T-helper 1 cell treated with Interleukin-12 subunit alpha and Interleukin-12 subunit beta and Interleukin-4 antibody, amounts not matched to agents 30 μg/mL and 1 μg/mL, for 36 hours (primary cell): ENCODE measurements around the gene RNF175.
A peak's percentile ranks its signal among the peaks of the same experiment; 100 is the strongest.
"Not testable (repeated sequence)": the region's sequence is repeated elsewhere in the genome, so short reads cannot be mapped to it uniquely, and the experiment has no call there.

Experiments used
- H3K27ac Mint-ChIP-seq: one replicate; pipeline ENCODE4 v1.8.0; 2021; ENCODE audit warnings: mild to moderate bottlenecking, mixed read lengths
- H3K27me3 Mint-ChIP-seq: one replicate; pipeline ENCODE4 v1.8.0; 2021; ENCODE audit warnings: low read depth, mixed read lengths
- H3K36me3 Mint-ChIP-seq: one replicate; pipeline ENCODE4 v1.8.0; 2021; ENCODE audit warnings: low read depth, mixed read lengths
- H3K4me1 Mint-ChIP-seq: one replicate; pipeline ENCODE4 v1.8.0; 2021; ENCODE audit warnings: low read depth, mixed read lengths
- H3K4me3 Mint-ChIP-seq: one replicate; pipeline ENCODE4 v1.8.0; 2021; ENCODE audit warnings: mild to moderate bottlenecking, moderate library complexity, mixed read lengths
- H3K9me3 Mint-ChIP-seq: one replicate; pipeline ENCODE4 v1.8.0; 2021; ENCODE audit warnings: mixed read lengths

The RNF175 gene

GRCh38 chr4:153710681-153711080 lies 49.1 kb downstream of the RNF175 start:
- peaks cover 13% of the 10 kb centered on the region for H3K4me1 Mint-ChIP-seq
- H3K27ac Mint-ChIP-seq: no peak overlapping the region
- no peaks in the 10 kb centered on the region for H3K9me3 Mint-ChIP-seq
- peaks cover 13% of the 10 kb centered on the region for H3K27me3 Mint-ChIP-seq
- H3K36me3 Mint-ChIP-seq: no peaks in the 10 kb centered on the region
- H3K4me3 Mint-ChIP-seq: no peak overlapping the region

GRCh38 chr4:153706519-153706918 lies 53.3 kb downstream of the RNF175 start:
- Mint-ChIP-seq H3K4me1 (peaks cover 9% of the 10 kb centered on the region), H3K4me3 (peak overlapping the region; percentile 36), H3K36me3 (no peaks in the 10 kb centered on the region), H3K9me3 (no peaks in the 10 kb centered on the region), H3K27me3 (peaks cover 7% of the 10 kb centered on the region), H3K27ac (peak overlapping the region; percentile 73)

DNA sequence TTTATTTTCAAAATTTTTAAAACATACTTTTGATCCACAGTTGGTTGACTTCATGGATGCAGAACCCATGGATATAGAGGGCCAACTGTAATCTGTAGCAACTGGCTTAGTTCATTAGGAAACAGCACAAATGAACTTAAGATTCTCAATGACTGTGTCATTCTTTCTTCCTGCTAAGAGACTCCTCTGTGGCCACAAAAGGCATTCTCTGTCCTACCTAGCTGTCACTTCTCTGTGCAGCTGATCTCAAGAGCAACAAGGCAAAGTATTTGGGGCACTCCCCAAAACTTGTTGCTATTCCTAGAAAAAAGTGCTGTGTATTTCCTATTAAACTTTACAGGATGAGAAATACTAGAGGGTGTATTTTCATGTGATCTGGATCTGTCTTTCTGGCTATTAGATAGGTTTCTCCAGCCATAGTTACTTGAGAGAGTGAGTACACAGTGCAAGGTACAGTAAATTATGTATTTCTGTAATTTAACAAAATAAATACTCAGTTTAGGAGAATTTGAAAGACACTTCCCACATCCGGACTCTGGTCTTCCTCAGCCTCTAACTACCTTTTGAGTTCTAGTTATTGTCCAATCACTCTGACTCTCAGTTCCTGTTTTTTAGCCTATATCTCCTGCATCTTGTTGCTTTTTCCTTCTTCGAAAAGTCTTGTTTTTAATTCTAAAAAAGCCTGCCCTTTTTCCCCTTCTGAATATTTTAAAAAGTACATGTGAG lies 53.9 kb downstream of the RNF175 start:
- Mint-ChIP-seq H3K36me3 (no peaks in the 10 kb centered on the region), H3K27ac (peak overlapping the region; percentile 77), H3K4me3 (peak overlapping the region; percentile 40), H3K9me3 (no peaks in the 10 kb centered on the region), H3K27me3 (peaks cover 7% of the 10 kb centered on the region), H3K4me1 (peaks cover 9% of the 10 kb centered on the region)

DNA sequence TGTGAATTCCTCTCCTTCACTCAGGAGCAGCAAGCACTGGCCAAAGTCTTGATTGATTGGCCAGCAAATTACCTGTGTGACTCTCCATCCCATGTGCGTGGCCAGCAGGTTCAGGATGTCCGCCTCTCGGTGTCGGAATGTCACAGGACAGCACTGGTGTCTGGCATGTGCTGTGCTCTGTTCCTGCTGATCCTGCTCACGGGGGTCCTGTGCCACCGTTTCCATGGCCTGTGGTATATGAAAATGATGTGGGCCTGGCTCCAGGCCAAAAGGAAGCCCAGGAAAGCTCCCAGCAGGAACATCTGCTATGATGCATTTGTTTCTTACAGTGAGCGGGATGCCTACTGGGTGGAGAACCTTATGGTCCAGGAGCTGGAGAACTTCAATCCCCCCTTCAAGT lies 55.3 kb downstream of the RNF175 start:
- Mint-ChIP-seq H3K4me1 (peaks cover 9% of the 10 kb centered on the region), H3K36me3 (no peaks in the 10 kb centered on the region), H3K9me3 (no peaks in the 10 kb centered on the region), H3K4me3 (no peak overlapping the region), H3K27me3 (peaks cover 3% of the 10 kb centered on the region), H3K27ac (no peak overlapping the region)

DNA sequence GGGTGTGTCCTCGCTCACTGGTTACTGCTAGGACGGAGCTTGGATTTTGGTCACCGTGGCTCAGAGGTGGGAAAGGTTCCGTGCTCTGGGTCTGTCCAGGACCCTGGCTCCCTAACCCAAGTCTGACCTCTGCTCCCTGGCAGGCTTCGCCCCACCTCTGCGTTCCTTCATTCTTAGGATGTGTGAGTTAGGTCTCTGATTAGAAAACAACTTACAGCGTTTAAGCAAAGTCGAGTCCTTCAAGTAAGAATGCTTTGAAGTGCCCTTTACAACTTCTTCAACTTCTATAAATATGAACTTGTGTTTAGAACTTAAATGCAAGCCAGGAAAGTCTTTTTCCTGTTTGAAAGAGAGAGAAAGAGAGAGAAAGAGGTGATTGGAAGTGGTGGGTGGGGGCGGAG lies 74.9 kb downstream of the RNF175 start:
- H3K4me3 Mint-ChIP-seq: peak overlapping the region; percentile 78
- H3K36me3 Mint-ChIP-seq: peaks cover 14% of the 10 kb centered on the region
- no peak overlapping the region for H3K27ac Mint-ChIP-seq
- peaks cover 11% of the 10 kb centered on the region for H3K4me1 Mint-ChIP-seq
- H3K9me3 Mint-ChIP-seq: peaks cover 26% of the 10 kb centered on the region
- peaks cover 38% of the 10 kb centered on the region for H3K27me3 Mint-ChIP-seq

- Mint-ChIP-seq H3K36me3 (peaks cover 8% of the 10 kb centered on the region), H3K27ac (no peak within 1 kb of the TSS), H3K9me3 (peaks cover 20% of the 10 kb centered on the region), H3K27me3 (peaks cover 38% of the 10 kb centered on the region), H3K4me1 (peaks cover 11% of the 10 kb centered on the region), H3K4me3 (peak within 1 kb of the TSS; percentile 78)
These were observed 75.4 kb downstream of the RNF175 start, which contains the start of gene TLR2 for GRCh38 chr4:153684182-153684970. TSS of gene TLR2 (plus strand) at chr4:153684280. CDS start at chr4:153702908, 18,628 bp downstream.

GRCh38 chr4:153683763-153684181 lies 76.1 kb downstream of the RNF175 start:
- Mint-ChIP-seq H3K4me1 (peaks cover 11% of the 10 kb centered on the region), H3K4me3 (peak overlapping the region; percentile 67), H3K27ac (no peak overlapping the region), H3K27me3 (peaks cover 42% of the 10 kb centered on the region), H3K36me3 (peaks cover 4% of the 10 kb centered on the region), H3K9me3 (peaks cover 14% of the 10 kb centered on the region)

DNA sequence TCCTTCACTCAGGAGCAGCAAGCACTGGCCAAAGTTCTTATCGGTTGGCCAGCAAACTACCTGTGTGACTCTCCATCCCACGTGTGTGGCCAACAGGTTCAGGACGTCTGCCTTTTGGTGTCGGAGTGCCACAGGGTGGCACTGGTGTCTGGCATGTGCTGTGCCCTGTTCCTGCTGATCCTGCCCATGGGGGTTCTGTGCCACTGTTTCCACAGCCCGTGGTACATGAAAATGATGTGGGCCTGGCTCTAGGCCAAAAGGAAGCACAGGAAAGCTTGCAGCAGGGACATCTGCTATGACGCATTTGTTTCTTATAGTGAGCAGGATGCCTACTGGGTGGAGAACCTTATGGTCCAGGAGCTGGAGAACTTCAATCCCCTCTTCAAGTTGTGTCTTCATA lies 80.3 kb downstream of the RNF175 start:
- H3K4me3 Mint-ChIP-seq: no peak overlapping the region
- no peak overlapping the region for H3K27ac Mint-ChIP-seq
- H3K9me3 Mint-ChIP-seq: peaks cover 20% of the 10 kb centered on the region
- H3K4me1 Mint-ChIP-seq: peaks cover 5% of the 10 kb centered on the region
- peaks cover 57% of the 10 kb centered on the region for H3K27me3 Mint-ChIP-seq
- H3K36me3 Mint-ChIP-seq: no peaks in the 10 kb centered on the region

DNA sequence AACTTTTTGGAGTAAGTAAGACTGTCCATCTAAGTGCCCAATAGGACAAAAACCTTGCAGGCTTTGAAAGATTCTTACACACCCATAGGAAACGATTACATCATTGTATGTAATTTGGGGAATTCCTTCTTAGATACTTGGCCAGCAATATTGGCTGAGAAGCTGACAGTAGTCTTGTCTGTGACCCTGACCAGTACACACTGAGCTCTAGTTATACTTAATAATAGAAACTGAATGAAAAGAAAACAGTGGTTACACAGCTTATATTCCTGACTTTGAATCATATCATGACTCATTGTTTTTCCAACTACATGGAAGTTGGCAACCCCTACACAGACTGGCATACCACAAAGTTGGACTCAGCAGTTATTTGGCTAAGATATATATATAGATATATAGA lies 82.8 kb downstream of the RNF175 start:
- Mint-ChIP-seq H3K9me3 (peaks cover 27% of the 10 kb centered on the region), H3K27me3 (peaks cover 51% of the 10 kb centered on the region), H3K4me3 (no peak overlapping the region), H3K4me1 (no peaks in the 10 kb centered on the region), H3K27ac (no peak overlapping the region), H3K36me3 (no peaks in the 10 kb centered on the region)

GRCh38 chr4:153676486-153676885 lies 83.3 kb downstream of the RNF175 start:
- no peaks in the 10 kb centered on the region for H3K36me3 Mint-ChIP-seq
- H3K4me3 Mint-ChIP-seq: no peak overlapping the region
- peaks cover 27% of the 10 kb centered on the region for H3K9me3 Mint-ChIP-seq
- H3K27me3 Mint-ChIP-seq: peaks cover 50% of the 10 kb centered on the region
- H3K27ac Mint-ChIP-seq: no peak overlapping the region
- H3K4me1 Mint-ChIP-seq: no peaks in the 10 kb centered on the region

DNA sequence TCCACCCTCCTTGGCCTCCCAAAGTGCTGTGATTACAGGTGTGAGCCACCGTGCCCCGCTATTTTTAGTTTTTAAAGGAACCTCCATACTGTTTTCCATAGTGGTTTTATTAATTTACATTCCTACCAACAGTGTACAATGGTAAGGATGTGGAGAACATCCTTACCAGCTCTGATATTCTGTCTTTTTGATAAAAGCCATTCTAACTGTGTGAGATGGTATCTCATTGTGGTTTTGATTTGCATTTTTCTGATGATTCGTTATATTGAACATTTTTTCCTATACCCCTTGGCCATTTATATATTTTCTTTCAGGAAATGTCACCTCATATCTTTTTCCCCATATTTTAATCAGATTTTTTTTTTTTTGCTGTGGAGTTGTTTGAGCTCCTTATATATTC lies 90.0 kb downstream of the RNF175 start:
- H3K4me3 Mint-ChIP-seq: no peak overlapping the region
- peaks cover 46% of the 10 kb centered on the region for H3K27me3 Mint-ChIP-seq
- no peaks in the 10 kb centered on the region for H3K4me1 Mint-ChIP-seq
- no peak overlapping the region for H3K27ac Mint-ChIP-seq
- peaks cover 10% of the 10 kb centered on the region for H3K9me3 Mint-ChIP-seq
- no peaks in the 10 kb centered on the region for H3K36me3 Mint-ChIP-seq

DNA sequence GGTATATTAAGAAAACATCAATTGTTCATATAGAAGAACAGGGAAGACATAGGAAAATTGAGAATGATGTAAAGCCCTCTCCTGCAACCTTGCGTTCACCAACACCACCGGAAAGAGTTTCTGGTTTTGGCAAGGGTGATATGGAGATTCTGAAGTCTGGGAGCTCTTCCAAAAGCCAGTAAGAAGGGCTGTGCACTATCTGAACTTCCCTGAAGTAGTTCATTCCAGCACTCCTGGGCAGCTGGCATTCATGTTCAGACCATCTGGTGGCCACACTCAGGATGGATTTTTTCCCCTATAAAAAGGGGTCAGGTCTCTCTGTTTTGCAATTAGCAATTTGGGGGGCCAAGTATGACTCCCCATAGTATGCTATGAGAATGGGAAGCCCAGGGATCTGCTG lies 91.2 kb downstream of the RNF175 start:
- H3K36me3 Mint-ChIP-seq: no peaks in the 10 kb centered on the region
- H3K4me1 Mint-ChIP-seq: no peaks in the 10 kb centered on the region
- H3K27me3 Mint-ChIP-seq: peaks cover 35% of the 10 kb centered on the region
- no peak overlapping the region for H3K4me3 Mint-ChIP-seq
- peaks cover under 1% of the 10 kb centered on the region for H3K9me3 Mint-ChIP-seq
- H3K27ac Mint-ChIP-seq: no peak overlapping the region

- peaks cover 27% of the 10 kb centered on the region for H3K27me3 Mint-ChIP-seq
- H3K9me3 Mint-ChIP-seq, H3K4me1 Mint-ChIP-seq, H3K36me3 Mint-ChIP-seq, H3K4me3 Mint-ChIP-seq, H3K27ac Mint-ChIP-seq: not testable (repeated sequence)
These were observed 93.3 kb downstream of the RNF175 start for GRCh38 chr4:153666505-153666904.

DNA sequence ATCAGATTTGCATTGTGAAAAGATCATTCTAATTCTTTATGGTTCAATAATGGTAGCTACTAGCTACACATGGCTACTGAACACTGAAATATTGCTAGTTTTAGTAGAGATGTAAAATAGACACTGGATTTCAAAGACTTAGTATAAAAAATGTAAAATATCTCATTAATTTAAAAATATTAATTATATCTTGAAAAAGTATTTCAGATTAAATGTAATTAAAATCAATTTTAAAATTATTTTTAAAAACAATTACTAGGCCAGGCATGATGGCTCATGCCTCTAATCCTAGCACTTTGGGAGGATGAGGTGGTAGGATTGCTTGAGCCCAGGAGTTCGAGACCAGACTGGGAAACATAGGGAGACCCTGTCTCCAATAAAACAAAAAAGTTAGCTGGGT lies 96.2 kb downstream of the RNF175 start:
- H3K27me3 Mint-ChIP-seq: peaks cover 14% of the 10 kb centered on the region
- H3K4me3 Mint-ChIP-seq: no peak overlapping the region
- H3K36me3 Mint-ChIP-seq: peaks cover 5% of the 10 kb centered on the region
- H3K4me1 Mint-ChIP-seq: no peaks in the 10 kb centered on the region
- H3K9me3 Mint-ChIP-seq: peaks cover 7% of the 10 kb centered on the region
- no peak overlapping the region for H3K27ac Mint-ChIP-seq

DNA sequence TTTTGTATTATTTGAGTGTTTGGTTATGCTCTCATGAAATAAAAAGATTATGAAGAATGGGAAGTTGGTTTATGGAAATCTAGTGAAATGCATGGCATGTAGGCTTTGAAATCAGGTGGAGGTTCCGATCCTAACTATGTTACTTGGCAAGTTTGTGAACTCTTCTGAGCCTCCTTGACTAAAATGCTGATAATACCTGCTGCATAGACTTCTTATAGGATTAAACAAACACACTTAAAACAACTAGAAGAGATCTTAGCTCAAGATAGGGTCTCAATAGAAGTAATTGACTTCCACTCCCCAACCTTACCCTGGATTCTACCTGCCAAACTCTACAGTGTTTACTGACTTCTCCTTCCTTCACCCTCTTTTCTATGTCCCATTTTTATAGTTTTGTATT lies 97.9 kb downstream of the RNF175 start:
- Mint-ChIP-seq H3K4me3 (no peak overlapping the region), H3K27ac (no peak overlapping the region), H3K27me3 (peaks cover under 1% of the 10 kb centered on the region), H3K4me1 (no peaks in the 10 kb centered on the region), H3K36me3 (peaks cover 5% of the 10 kb centered on the region), H3K9me3 (peaks cover 7% of the 10 kb centered on the region)
